WTC11 (cell line): ENCODE results near the gene MTA1. TPM values are rescaled to one million over a fixed set of nuclear protein-coding genes. Genes with fewer than 3 reads are reported as not detected.

ENCODE experiments used
- ATAC-seq: fragments of 200-7000 bp; cut with Tn5 transposase; 2 replicates; pipeline ENCODE4 v1.10.0; 2021; ENCODE audit warnings: mild to moderate bottlenecking, moderate library complexity
- CTCF ChIA-PET: fragments of 300-600 bp; sonication (Branson Sonifier 250); formaldehyde crosslinking; loops from one replicate; lab custom pipeline; 2021; ENCODE audit warnings: antibody characterized with exemption; lab: Charles Lee
- POLR2A ChIA-PET: fragments of 350-600 bp; sonication (Branson Sonifier 250); formaldehyde crosslinking; loops from one replicate; lab custom pipeline; 2021; ENCODE audit warnings: antibody characterized with exemption; lab: Charles Lee
- DNase-seq: peaks from one replicate; pipeline ENCODE4 v3.0.0; 2021; ENCODE audit warnings: low spot score
- H3K27ac Mint-ChIP-seq: 2 replicates; pipeline ENCODE4 v1.8.0; 2021; ENCODE audit warnings: mixed read lengths
- H3K27me3 Mint-ChIP-seq: 2 replicates; pipeline ENCODE4 v1.8.0; 2021; ENCODE audit warnings: low read depth, mild to moderate bottlenecking, moderate library complexity, mixed read lengths
- H3K36me3 Mint-ChIP-seq: 2 replicates; pipeline ENCODE4 v1.8.0; 2021; ENCODE audit warnings: mixed read lengths
- H3K4me1 Mint-ChIP-seq: 2 replicates; pipeline ENCODE4 v1.8.0; 2022; ENCODE audit warnings: mixed read lengths
- H3K4me3 Mint-ChIP-seq: 2 replicates; pipeline ENCODE4 v1.8.0; 2021; ENCODE audit warnings: mild to moderate bottlenecking, moderate library complexity, mixed read lengths
- H3K9me3 Mint-ChIP-seq: 2 replicates; pipeline ENCODE4 v1.8.0; 2021; ENCODE audit warnings: mixed read lengths
- CREM ChIP-seq: sonication (generic); formaldehyde crosslinking; IDR thresholded peaks from 2 replicates; pipeline ENCODE4 v1.8.1; 2022; ENCODE audit warnings: mild to moderate bottlenecking, missing genetic modification reagents, moderate library complexity
- EMX1 ChIP-seq: fragments of 250-450 bp; sonication (Bioruptor Pico); IDR thresholded peaks from 2 replicates; pipeline ENCODE4 v1.8.0; 2021; ENCODE audit warnings: mild to moderate bottlenecking
- ETV6 ChIP-seq: sonication (generic); formaldehyde crosslinking; IDR thresholded peaks from 2 replicates; pipeline ENCODE4 v1.8.1; 2022; ENCODE audit warnings: mild to moderate bottlenecking, missing genetic modification reagents
- JUN ChIP-seq: sonication (generic); formaldehyde crosslinking; IDR thresholded peaks from 2 replicates; pipeline ENCODE4 v1.8.0; 2023; ENCODE audit warnings: mild to moderate bottlenecking, missing genetic modification reagents
- NR3C1 ChIP-seq: sonication (generic); formaldehyde crosslinking; conservative IDR thresholded peaks from 2 replicates; pipeline ENCODE4 v1.8.1; 2023; ENCODE audit warnings: low read depth, mild to moderate bottlenecking, missing genetic modification reagents
- TCF7 ChIP-seq: sonication (generic); formaldehyde crosslinking; IDR thresholded peaks from 2 replicates; pipeline ENCODE4 v1.8.0; 2022; ENCODE audit warnings: mild to moderate bottlenecking, low read depth, missing genetic modification reagents, moderate library complexity
- TEAD1 ChIP-seq: sonication (generic); formaldehyde crosslinking; IDR thresholded peaks from 2 replicates; pipeline ENCODE4 v1.8.0; 2022; ENCODE audit warnings: mild to moderate bottlenecking, missing genetic modification reagents
- ZNF219 ChIP-seq: sonication (generic); formaldehyde crosslinking; IDR thresholded peaks from 2 replicates; pipeline ENCODE4 v1.8.0; 2023; ENCODE audit warnings: missing genetic modification reagents, mild to moderate bottlenecking, borderline replicate concordance
- ZNF232 ChIP-seq: sonication (generic); formaldehyde crosslinking; IDR thresholded peaks from 2 replicates; pipeline ENCODE4 v1.8.0; 2022; ENCODE audit warnings: mild to moderate bottlenecking, missing genetic modification reagents
- ZNF263 ChIP-seq: sonication (generic); formaldehyde crosslinking; IDR thresholded peaks from 2 replicates; pipeline ENCODE4 v1.8.1; 2022; ENCODE audit warnings: low read depth, mild to moderate bottlenecking, moderate library complexity, missing genetic modification reagents
- total RNA-seq: library from RNA; stranded (reverse); gene quantifications from 3 replicates; pipeline ENCODE4 v1.2.3, GENCODE V29; 2021
- TF ChIP-seq, protein P1 (sequence below): fragments of 250-450 bp; sonication (Bioruptor Pico); IDR thresholded peaks from 2 replicates; pipeline ENCODE4 v1.9.0; 2021; ENCODE audit warnings: mild to moderate bottlenecking, borderline replicate concordance
- TF ChIP-seq, protein P2 (sequence below): sonication (generic); formaldehyde crosslinking; IDR thresholded peaks from 2 replicates; pipeline ENCODE4 v1.8.0; 2022; ENCODE audit warnings: mild to moderate bottlenecking, missing genetic modification reagents
- TF ChIP-seq, protein P3 (sequence below): sonication (generic); formaldehyde crosslinking; IDR thresholded peaks from 2 replicates; pipeline ENCODE4 v1.8.0; 2022; ENCODE audit warnings: missing genetic modification reagents

The MTA1 gene
- total RNA-seq, 1 experiment from 2014 or later: 279 TPM

DNA sequence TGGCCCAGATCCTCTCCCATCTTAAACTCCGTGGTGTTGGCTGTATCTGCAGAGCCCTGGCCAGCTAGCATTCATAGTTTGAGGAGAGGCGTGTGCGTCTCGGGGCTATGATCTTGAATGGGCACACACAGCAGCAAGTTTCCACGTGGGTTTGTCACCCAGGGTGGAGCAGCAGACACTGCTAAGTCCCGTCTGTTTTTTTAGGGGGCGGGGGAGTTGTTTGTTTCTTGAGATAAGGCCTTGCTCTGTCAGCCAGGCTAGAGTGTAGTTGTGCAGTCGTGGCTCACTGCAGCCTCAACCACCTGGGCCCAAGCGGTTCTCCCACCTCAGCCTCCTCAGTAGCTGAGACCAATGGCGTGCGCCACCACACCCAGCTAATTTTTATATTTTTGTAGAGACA is 41.4 kb upstream of the MTA1 start (continued):
- TF ChIP-seq, protein P1, sequence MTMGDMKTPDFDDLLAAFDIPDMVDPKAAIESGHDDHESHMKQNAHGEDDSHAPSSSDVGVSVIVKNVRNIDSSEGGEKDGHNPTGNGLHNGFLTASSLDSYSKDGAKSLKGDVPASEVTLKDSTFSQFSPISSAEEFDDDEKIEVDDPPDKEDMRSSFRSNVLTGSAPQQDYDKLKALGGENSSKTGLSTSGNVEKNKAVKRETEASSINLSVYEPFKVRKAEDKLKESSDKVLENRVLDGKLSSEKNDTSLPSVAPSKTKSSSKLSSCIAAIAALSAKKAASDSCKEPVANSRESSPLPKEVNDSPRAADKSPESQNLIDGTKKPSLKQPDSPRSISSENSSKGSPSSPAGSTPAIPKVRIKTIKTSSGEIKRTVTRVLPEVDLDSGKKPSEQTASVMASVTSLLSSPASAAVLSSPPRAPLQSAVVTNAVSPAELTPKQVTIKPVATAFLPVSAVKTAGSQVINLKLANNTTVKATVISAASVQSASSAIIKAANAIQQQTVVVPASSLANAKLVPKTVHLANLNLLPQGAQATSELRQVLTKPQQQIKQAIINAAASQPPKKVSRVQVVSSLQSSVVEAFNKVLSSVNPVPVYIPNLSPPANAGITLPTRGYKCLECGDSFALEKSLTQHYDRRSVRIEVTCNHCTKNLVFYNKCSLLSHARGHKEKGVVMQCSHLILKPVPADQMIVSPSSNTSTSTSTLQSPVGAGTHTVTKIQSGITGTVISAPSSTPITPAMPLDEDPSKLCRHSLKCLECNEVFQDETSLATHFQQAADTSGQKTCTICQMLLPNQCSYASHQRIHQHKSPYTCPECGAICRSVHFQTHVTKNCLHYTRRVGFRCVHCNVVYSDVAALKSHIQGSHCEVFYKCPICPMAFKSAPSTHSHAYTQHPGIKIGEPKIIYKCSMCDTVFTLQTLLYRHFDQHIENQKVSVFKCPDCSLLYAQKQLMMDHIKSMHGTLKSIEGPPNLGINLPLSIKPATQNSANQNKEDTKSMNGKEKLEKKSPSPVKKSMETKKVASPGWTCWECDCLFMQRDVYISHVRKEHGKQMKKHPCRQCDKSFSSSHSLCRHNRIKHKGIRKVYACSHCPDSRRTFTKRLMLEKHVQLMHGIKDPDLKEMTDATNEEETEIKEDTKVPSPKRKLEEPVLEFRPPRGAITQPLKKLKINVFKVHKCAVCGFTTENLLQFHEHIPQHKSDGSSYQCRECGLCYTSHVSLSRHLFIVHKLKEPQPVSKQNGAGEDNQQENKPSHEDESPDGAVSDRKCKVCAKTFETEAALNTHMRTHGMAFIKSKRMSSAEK: no peak
- no peak for TF ChIP-seq ZNF232 (CRISPR knock-in tag)

DNA sequence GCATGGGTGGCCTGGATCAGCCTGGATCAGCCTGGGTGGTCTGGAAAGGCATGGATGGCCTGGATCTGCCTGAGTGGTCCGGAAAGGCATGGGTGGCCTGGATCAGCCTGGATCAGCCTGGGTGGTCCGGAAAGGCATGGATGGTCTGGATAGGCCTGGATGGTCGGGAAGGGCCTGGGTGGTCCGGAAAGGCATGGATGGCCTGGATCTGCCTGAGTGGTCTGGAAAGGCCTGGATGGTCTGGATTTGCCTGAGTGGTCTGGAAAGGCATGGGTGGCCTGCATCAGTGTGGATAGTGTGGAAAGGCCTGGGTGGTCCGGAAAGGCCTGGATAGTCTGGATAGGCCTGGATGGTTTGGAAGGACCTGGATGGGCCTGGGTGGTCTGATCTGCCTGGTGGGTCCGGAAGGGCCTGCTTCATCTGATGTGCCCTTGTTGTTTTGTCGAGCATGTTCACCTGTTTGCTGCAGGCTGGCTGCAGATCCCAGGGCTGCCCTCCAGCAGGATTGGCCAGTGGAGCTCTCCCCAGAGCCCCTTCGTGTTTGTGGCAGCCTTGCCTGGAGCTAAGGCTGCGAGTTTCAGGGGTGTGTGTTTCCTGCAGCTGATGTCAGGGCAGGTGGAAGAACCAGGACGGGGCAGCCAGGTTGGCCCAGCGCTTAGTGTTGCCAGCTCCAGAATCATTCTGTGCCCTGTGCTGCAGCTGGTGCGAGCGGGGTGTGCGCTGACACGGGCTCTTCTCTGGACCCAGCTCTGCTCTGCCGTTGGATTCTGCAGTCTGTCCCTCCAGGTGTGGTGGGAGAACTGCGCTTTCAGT is 40.5 kb upstream of the MTA1 start:
- no peak for TF ChIP-seq ZNF263 (CRISPR knock-in tag)
- TF ChIP-seq EMX1 (CRISPR knock-in tag): no peak
- no peak for TF ChIP-seq JUN (CRISPR knock-in tag)
- no peak for TF ChIP-seq TEAD1 (CRISPR knock-in tag)
- no peak for TF ChIP-seq CREM (CRISPR knock-in tag)
- TF ChIP-seq, protein P2, sequence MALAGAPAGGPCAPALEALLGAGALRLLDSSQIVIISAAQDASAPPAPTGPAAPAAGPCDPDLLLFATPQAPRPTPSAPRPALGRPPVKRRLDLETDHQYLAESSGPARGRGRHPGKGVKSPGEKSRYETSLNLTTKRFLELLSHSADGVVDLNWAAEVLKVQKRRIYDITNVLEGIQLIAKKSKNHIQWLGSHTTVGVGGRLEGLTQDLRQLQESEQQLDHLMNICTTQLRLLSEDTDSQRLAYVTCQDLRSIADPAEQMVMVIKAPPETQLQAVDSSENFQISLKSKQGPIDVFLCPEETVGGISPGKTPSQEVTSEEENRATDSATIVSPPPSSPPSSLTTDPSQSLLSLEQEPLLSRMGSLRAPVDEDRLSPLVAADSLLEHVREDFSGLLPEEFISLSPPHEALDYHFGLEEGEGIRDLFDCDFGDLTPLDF (CRISPR knock-in tag): no peak
- ATAC-seq (no peak), DNase-seq (no peak)
- ChIA-PET POLR2A (no interaction called here), CTCF (interaction anchor here (1.3 to 3.5 kb wide), 2 partner anchors 8 to 111 kb away, joined by 3 to 11 read pairs; no protein-coding TSS in a partner anchor)
- Mint-ChIP-seq H3K9me3 (0 out of 2 replicates have a peak, but pooled peaks cover 3% of the 10 kb centered on the region), H3K36me3 (peaks cover 22% of the 10 kb centered on the region), H3K27ac (no peak overlapping the region), H3K4me1 (peaks cover 11% of the 10 kb centered on the region), H3K4me3 (no peak overlapping the region), H3K27me3 (peaks cover 9% of the 10 kb centered on the region)

DNA sequence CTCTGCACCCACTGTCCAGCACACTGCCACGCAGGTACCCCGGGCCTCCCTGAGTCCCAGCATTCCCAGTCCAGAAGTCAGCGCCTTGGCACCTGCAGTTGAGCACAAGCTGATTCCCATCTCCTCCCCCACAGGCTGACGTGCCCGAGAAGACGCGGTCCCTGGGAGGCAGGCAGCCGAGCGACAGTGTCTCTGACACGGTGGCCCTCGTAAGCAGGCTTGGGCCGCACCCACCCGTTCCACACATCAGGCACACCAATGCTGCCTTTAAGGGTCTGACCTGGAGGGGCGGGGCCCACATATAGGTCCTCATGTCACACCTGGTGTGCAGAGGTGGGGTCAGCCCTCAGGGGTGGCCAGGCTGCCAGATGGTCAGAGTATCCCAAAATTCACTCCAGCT is 39.7 kb upstream of the MTA1 start:
- no peaks in the 10 kb centered on the region for H3K9me3 Mint-ChIP-seq
- no peak overlapping the region for H3K27ac Mint-ChIP-seq
- peaks cover 19% of the 10 kb centered on the region for H3K36me3 Mint-ChIP-seq
- CTCF ChIA-PET: interaction anchor here (1.3 kb wide), 1 partner anchor 9 kb away, joined by 3 read pairs; no protein-coding TSS in a partner anchor
- ATAC-seq (no peak), DNase-seq (no peak)
- peaks cover 11% of the 10 kb centered on the region for H3K4me1 Mint-ChIP-seq
- no peak overlapping the region for H3K4me3 Mint-ChIP-seq
- TF ChIP-seq TCF7 (CRISPR knock-in tag) (no peak), ZNF219 (CRISPR knock-in tag) (no peak), NR3C1 (CRISPR knock-in tag) (no peak), ETV6 (no peak)
- TF ChIP-seq, protein P3, sequence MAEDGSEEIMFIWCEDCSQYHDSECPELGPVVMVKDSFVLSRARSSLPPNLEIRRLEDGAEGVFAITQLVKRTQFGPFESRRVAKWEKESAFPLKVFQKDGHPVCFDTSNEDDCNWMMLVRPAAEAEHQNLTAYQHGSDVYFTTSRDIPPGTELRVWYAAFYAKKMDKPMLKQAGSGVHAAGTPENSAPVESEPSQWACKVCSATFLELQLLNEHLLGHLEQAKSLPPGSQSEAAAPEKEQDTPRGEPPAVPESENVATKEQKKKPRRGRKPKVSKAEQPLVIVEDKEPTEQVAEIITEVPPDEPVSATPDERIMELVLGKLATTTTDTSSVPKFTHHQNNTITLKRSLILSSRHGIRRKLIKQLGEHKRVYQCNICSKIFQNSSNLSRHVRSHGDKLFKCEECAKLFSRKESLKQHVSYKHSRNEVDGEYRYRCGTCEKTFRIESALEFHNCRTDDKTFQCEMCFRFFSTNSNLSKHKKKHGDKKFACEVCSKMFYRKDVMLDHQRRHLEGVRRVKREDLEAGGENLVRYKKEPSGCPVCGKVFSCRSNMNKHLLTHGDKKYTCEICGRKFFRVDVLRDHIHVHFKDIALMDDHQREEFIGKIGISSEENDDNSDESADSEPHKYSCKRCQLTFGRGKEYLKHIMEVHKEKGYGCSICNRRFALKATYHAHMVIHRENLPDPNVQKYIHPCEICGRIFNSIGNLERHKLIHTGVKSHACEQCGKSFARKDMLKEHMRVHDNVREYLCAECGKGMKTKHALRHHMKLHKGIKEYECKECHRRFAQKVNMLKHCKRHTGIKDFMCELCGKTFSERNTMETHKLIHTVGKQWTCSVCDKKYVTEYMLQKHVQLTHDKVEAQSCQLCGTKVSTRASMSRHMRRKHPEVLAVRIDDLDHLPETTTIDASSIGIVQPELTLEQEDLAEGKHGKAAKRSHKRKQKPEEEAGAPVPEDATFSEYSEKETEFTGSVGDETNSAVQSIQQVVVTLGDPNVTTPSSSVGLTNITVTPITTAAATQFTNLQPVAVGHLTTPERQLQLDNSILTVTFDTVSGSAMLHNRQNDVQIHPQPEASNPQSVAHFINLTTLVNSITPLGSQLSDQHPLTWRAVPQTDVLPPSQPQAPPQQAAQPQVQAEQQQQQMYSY (CRISPR knock-in tag): no peak
- peaks cover 4% of the 10 kb centered on the region; the same call in 1 of the 2 replicates for H3K27me3 Mint-ChIP-seq
- POLR2A ChIA-PET: no interaction called here
